ENCODE measurements around the gene IGLL1. TPM values are rescaled to one million over a fixed set of nuclear protein-coding genes. Genes with fewer than 3 reads are reported as not detected.
"Not testable (repeated sequence)": the region's sequence is repeated elsewhere in the genome, so short reads cannot be mapped to it uniquely, and the experiment has no call there.

The IGLL1 gene
- total and polyA plus RNA-seq, 3 experiments from 2014 or later, result not detected

GRCh38 chr22:23597576-23598268, 17.6 kb upstream of the IGLL1 start:
- DNase-seq; H3K36me3 ChIP-seq (ENCODE audit: insufficient read depth, low read length); H3K9me3 Mint-ChIP-seq; CTCF ChIA-PET; H3K4me1 Mint-ChIP-seq; H3K27me3 ChIP-seq (ENCODE audit: insufficient read depth, low read length, poor library complexity, severe bottlenecking); H3K27ac Mint-ChIP-seq; H3K4me1 ChIP-seq (ENCODE audit: insufficient read depth, low read length); H3K9me3 ChIP-seq (ENCODE audit: low read length); H3K36me3 Mint-ChIP-seq; H3K27me3 Mint-ChIP-seq; H3K4me3 ChIP-seq (ENCODE audit: low read length); H3K4me3 Mint-ChIP-seq; POLR2A ChIA-PET; H3K27ac ChIP-seq (ENCODE audit: low read depth, low read length): not testable (repeated sequence)

GRCh38 chr22:23595904-23596303, 15.8 kb upstream of the IGLL1 start:
- CTCF ChIA-PET, H3K4me3 Mint-ChIP-seq: not testable (repeated sequence)

DNA sequence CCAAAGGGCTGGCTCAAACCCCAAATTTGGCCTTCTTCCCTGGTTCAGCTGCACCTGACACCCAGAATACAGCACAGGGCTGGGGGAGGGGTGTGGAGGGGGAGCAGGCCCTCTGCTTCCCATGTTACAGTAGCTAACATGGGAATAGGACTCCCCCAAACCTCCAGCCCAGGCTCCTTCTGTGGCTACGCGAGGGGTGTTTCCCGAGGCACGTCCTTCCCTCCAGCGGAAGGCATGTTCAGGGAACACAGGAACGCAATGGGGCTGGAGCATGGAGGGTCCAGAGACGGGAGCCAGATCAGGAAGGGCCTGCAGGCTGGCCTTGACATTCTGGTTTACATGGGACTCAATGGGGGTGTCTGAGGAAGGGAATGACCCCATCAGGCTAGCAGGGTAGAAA, 11.8 kb upstream of the IGLL1 start:
- Histone ChIP-seq H3K36me3 (ENCODE audit: insufficient read depth, low read length) (no peaks in the 10 kb centered on the region), H3K4me3 (ENCODE audit: low read length) (no peak overlapping the region), H3K9me3 (ENCODE audit: low read length) (no peaks in the 10 kb centered on the region), H3K27ac (ENCODE audit: low read depth, low read length) (no peak overlapping the region), H3K4me1 (ENCODE audit: insufficient read depth, low read length) (no peaks in the 10 kb centered on the region), H3K27me3 (ENCODE audit: insufficient read depth, low read length, poor library complexity, severe bottlenecking) (no peaks in the 10 kb centered on the region)
- POLR2A ChIA-PET, result no interaction called here
- peaks cover 0 to 7% (median 4%) of the 10 kb centered on the region in 5 donors for H3K9me3 Mint-ChIP-seq
- peaks cover 3 to 17% of the 10 kb centered on the region in 2 donors for H3K27me3 Mint-ChIP-seq
- H3K4me1 Mint-ChIP-seq, result no peaks in the 10 kb centered on the region
- H3K27ac Mint-ChIP-seq, result no peak overlapping the region
- H3K4me3 Mint-ChIP-seq, result no peak overlapping the region
- CTCF ChIA-PET, result interaction anchor here (1.1 to 2.1 kb wide), 3 partner anchors 10 to 258 kb away, joined by 3 to 7 read pairs (median 4); no protein-coding TSS in a partner anchor
- H3K36me3 Mint-ChIP-seq, result peaks cover 0 to 5% (median 0%) of the 10 kb centered on the region in 3 donors
- DNase-seq, result no peak

More at GRCh38 chr22:23595904-23596303, 15.8 kb upstream of the IGLL1 start:
- H3K4me3 ChIP-seq (ENCODE audit: low read length); H3K36me3 ChIP-seq (ENCODE audit: insufficient read depth, low read length); H3K9me3 Mint-ChIP-seq; H3K27ac ChIP-seq (ENCODE audit: low read depth, low read length); H3K4me1 Mint-ChIP-seq; POLR2A ChIA-PET; H3K27me3 ChIP-seq (ENCODE audit: insufficient read depth, low read length, poor library complexity, severe bottlenecking); DNase-seq; H3K4me1 ChIP-seq (ENCODE audit: insufficient read depth, low read length); H3K9me3 ChIP-seq (ENCODE audit: low read length); H3K36me3 Mint-ChIP-seq: not testable (repeated sequence)
- peak overlapping the region in 3 of 8 donors; percentile 1 to 30 (median 18) for H3K27ac Mint-ChIP-seq
- peaks cover 3 to 16% of the 10 kb centered on the region in 2 donors for H3K27me3 Mint-ChIP-seq

GRCh38 chr22:23591201-23591791, 11.2 kb upstream of the IGLL1 start:
- H3K9me3 ChIP-seq (ENCODE audit: low read length), result no peaks in the 10 kb centered on the region
- peaks cover 0 to 5% (median 0%) of the 10 kb centered on the region in 3 donors for H3K36me3 Mint-ChIP-seq
- no peaks in the 10 kb centered on the region for H3K36me3 ChIP-seq (ENCODE audit: insufficient read depth, low read length)
- no peaks in the 10 kb centered on the region for H3K27me3 ChIP-seq (ENCODE audit: insufficient read depth, low read length, poor library complexity, severe bottlenecking)
- peaks cover 0 to 7% (median 4%) of the 10 kb centered on the region in 5 donors for H3K9me3 Mint-ChIP-seq
- H3K4me1 ChIP-seq (ENCODE audit: insufficient read depth, low read length), result no peaks in the 10 kb centered on the region
- no peaks in the 10 kb centered on the region for H3K4me1 Mint-ChIP-seq
- ChIA-PET CTCF (interaction anchor here (0.8 to 2.1 kb wide), 4 partner anchors 9 to 258 kb away, joined by 3 to 7 read pairs (median 4); no protein-coding TSS in a partner anchor), POLR2A (no interaction called here)
- H3K27ac Mint-ChIP-seq, result no peak overlapping the region
- H3K4me3 ChIP-seq (ENCODE audit: low read length), result no peak overlapping the region
- DNase-seq, result peak; percentile 22 to 58 (median 39)
- H3K27ac ChIP-seq (ENCODE audit: low read depth, low read length), result no peak overlapping the region
- H3K4me3 Mint-ChIP-seq, result no peak overlapping the region
- H3K27me3 Mint-ChIP-seq, result peaks cover 3 to 17% of the 10 kb centered on the region in 2 donors

DNA sequence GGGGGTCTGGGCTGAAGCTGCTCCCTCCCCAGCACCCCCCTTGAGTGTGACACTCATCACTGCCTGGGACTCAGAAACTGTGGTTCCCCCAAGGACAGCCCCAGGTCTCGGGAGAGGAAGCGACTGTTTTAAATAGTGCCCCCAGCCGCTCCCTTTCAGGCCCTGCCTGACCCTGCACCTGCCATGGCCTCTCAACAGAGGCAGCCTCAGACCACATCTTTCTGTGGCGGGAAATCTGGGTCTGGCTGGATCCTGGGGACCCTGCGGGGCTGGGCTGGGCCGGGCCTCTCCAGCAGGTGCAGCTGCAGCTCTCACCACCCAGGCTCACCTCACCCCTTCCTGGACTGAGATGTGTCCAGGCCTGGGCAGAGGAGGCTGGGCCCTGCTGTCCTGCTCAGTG, 3.7 kb upstream of the IGLL1 start:
- H3K27ac Mint-ChIP-seq, result no peak overlapping the region
- Histone ChIP-seq H3K4me3 (ENCODE audit: low read length) (no peak overlapping the region), H3K27ac (ENCODE audit: low read depth, low read length) (no peak overlapping the region), H3K9me3 (ENCODE audit: low read length) (no peaks in the 10 kb centered on the region), H3K36me3 (ENCODE audit: insufficient read depth, low read length) (no peaks in the 10 kb centered on the region), H3K27me3 (ENCODE audit: insufficient read depth, low read length, poor library complexity, severe bottlenecking) (peaks cover 6% of the 10 kb centered on the region), H3K4me1 (ENCODE audit: insufficient read depth, low read length) (no peaks in the 10 kb centered on the region)
- DNase-seq, result peak in 1 of 5 donors; percentile 30
- no peaks in the 10 kb centered on the region for H3K36me3 Mint-ChIP-seq
- H3K4me3 Mint-ChIP-seq, result no peak overlapping the region
- ChIA-PET POLR2A (no interaction called here), CTCF (no interaction called here)
- H3K4me1 Mint-ChIP-seq, result no peaks in the 10 kb centered on the region
- H3K27me3 Mint-ChIP-seq, result peaks cover 12 to 40% of the 10 kb centered on the region in 2 donors
- no peaks in the 10 kb centered on the region for H3K9me3 Mint-ChIP-seq

DNA sequence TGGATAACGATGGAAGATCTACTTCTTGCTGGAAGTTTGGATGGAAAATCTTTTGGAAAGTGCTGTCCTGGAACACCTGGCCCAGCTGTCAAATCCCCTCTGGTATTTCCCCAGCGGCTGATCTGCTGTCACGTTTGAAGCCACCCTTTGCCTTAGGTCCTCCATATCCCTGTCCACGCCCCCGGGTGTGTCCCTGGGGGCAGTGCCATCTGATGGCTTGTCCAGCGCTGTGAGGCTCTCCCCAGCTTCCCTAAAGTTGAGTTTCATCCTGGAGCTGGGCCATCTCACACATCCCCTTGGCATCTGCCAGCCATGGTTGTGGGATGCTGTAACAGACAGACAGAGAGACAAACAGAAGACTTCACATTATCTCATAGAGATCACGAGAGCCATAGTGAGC, 3.1 kb upstream of the IGLL1 start:
- Histone ChIP-seq H3K9me3 (ENCODE audit: low read length) (no peaks in the 10 kb centered on the region), H3K27me3 (ENCODE audit: insufficient read depth, low read length, poor library complexity, severe bottlenecking) (peaks cover 6% of the 10 kb centered on the region), H3K36me3 (ENCODE audit: insufficient read depth, low read length) (no peaks in the 10 kb centered on the region), H3K4me3 (ENCODE audit: low read length) (no peak overlapping the region), H3K27ac (ENCODE audit: low read depth, low read length) (no peak overlapping the region), H3K4me1 (ENCODE audit: insufficient read depth, low read length) (no peaks in the 10 kb centered on the region)
- Mint-ChIP-seq H3K4me1 (no peaks in the 10 kb centered on the region), H3K27ac (no peak overlapping the region), H3K9me3 (no peaks in the 10 kb centered on the region), H3K27me3 (peaks cover 12 to 42% of the 10 kb centered on the region in 2 donors), H3K36me3 (no peaks in the 10 kb centered on the region), H3K4me3 (no peak overlapping the region)
- POLR2A ChIA-PET, result no interaction called here
- CTCF ChIA-PET, result interaction anchor here (2.7 kb wide), 1 partner anchor 8 kb away, joined by 7 read pairs; no protein-coding TSS in a partner anchor
- DNase-seq, result no peak

GRCh38 chr22:23581260-23581650, 1.2 kb upstream of the IGLL1 start:
- no peak overlapping the region for H3K4me3 Mint-ChIP-seq

DNA sequence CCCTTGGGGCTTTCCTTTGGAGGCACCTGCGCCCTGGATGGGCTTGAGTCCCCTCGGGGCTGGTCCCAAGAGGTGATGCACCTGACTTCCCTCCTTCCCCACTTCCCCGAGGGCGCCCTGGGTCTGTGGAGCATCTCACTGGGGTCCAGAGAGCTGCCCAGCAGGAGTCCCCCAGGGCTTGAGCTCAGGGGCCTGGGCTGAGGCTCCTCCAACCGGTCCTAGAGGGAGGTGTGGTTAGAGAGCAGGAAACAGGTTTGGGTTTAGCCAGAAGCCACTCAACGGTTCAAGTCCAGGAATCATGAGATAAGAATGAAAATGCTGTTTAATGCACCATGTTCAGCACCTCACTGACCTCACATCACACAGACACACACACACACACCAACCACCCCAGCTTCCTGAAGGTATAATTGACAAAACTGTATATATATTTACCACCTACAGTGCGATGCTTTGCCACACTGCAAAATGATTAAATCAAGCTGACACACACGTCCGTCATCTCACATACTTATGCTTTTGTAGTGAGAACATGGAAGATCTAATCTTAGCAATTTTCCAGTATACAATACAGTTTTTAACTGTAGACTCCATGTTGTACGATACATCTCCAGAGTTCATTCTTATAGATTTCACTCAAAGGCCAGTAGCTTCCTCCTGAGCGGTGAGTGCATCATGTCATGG, 628 bp upstream of the IGLL1 start:
- Mint-ChIP-seq H3K27ac (no peak overlapping the region), H3K9me3 (no peaks in the 10 kb centered on the region), H3K27me3 (peaks cover 23 to 50% of the 10 kb centered on the region in 2 donors), H3K4me1 (no peaks in the 10 kb centered on the region), H3K36me3 (no peaks in the 10 kb centered on the region), H3K4me3 (no peak overlapping the region)
- Histone ChIP-seq H3K4me1 (ENCODE audit: insufficient read depth, low read length) (no peaks in the 10 kb centered on the region), H3K4me3 (ENCODE audit: low read length) (no peak overlapping the region), H3K27me3 (ENCODE audit: insufficient read depth, low read length, poor library complexity, severe bottlenecking) (peaks cover 6% of the 10 kb centered on the region), H3K27ac (ENCODE audit: low read depth, low read length) (no peak overlapping the region), H3K9me3 (ENCODE audit: low read length) (no peaks in the 10 kb centered on the region), H3K36me3 (ENCODE audit: insufficient read depth, low read length) (no peaks in the 10 kb centered on the region)
- POLR2A ChIA-PET, result no interaction called here
- DNase-seq, result no peak
- CTCF ChIA-PET, result interaction anchor here (2.7 kb wide), 1 partner anchor 11 kb away, joined by 7 read pairs; no protein-coding TSS in a partner anchor

More at GRCh38 chr22:23581260-23581650, 1.2 kb upstream of the IGLL1 start:
- Mint-ChIP-seq H3K9me3 (no peaks in the 10 kb centered on the region), H3K36me3 (no peaks in the 10 kb centered on the region), H3K27ac (no peak overlapping the region), H3K27me3 (peaks cover 20 to 48% of the 10 kb centered on the region in 2 donors), H3K4me1 (no peaks in the 10 kb centered on the region)
- peaks cover 6% of the 10 kb centered on the region for H3K27me3 ChIP-seq (ENCODE audit: insufficient read depth, low read length, poor library complexity, severe bottlenecking)
- H3K27ac ChIP-seq (ENCODE audit: low read depth, low read length), result no peak overlapping the region
- no peak for DNase-seq
- H3K4me3 ChIP-seq (ENCODE audit: low read length), result no peak overlapping the region
- no peaks in the 10 kb centered on the region for H3K4me1 ChIP-seq (ENCODE audit: insufficient read depth, low read length)
- no peaks in the 10 kb centered on the region for H3K9me3 ChIP-seq (ENCODE audit: low read length)
- CTCF ChIA-PET, result interaction anchor here (2.7 kb wide), 1 partner anchor 10 kb away, joined by 7 read pairs; no protein-coding TSS in a partner anchor
- POLR2A ChIA-PET, result no interaction called here
- H3K36me3 ChIP-seq (ENCODE audit: insufficient read depth, low read length), result no peaks in the 10 kb centered on the region

Measured in CD8-positive, alpha-beta memory T cell (primary cell).